Adrenal gland (tissue), 19 donors: ENCODE data around the gene GATA2. TPM values are rescaled to one million over a fixed set of nuclear protein-coding genes. Genes with fewer than 3 reads are reported as not detected.
A peak's percentile ranks its signal among the peaks of the same experiment; 100 is the strongest.

ENCODE experiments used
- DNase-seq, 7 donors: peaks; one replicate each; pipeline ENCODE4 v3.0.0-alpha.2; 2019 to 2020
- H3K27ac ChIP-seq, 5 donors: fragments of 200-600 bp; sonication (generic) in 4 of 5; 1 replicate in 3 of 5; 2 replicates in 2 of 5; pipeline versions ENCODE4 v1.5.1 to v1.8.0; 2016 to 2020; ENCODE audit warnings: mild to moderate bottlenecking in 1 of 5
- H3K27me3 ChIP-seq: fragments of 200-600 bp; 2 replicates; pipeline ENCODE4 v1.8.0; 2021
- H3K36me3 ChIP-seq, 2 donors: fragments of 200-600 bp; replicated peaks in 1 of 2; 1 replicate in 1 of 2; 2 replicates in 1 of 2; pipeline versions ENCODE4 v1.5.1 to v1.8.0; 2018 to 2022
- H3K4me1 ChIP-seq, 2 donors: fragments of 200-600 bp; replicated peaks in 1 of 2; 1 replicate in 1 of 2; 2 replicates in 1 of 2; pipeline versions ENCODE4 v1.5.1 to v1.8.0; 2018 to 2021
- H3K4me3 ChIP-seq, 4 donors: fragments of 200-600 bp; sonication (generic) in 3 of 4; one replicate each; pipeline ENCODE4 v1.5.1; 2016 to 2018
- H3K9me3 ChIP-seq, 3 donors: fragments of 200-600 bp; sonication (generic) in 1 of 3; replicated peaks in 1 of 3; 1 replicate in 2 of 3; 2 replicates in 1 of 3; pipeline versions ENCODE4 v1.5.1 to v1.8.0; 2016 to 2021
- CTCF ChIP-seq, 6 experiments: fragments of 450-650 bp in 4 of 6; fragments of 200-600 bp in 2 of 6; sonication (generic) in 1 of 6; IDR thresholded peaks; 1 replicate in 5 of 6; 2 replicates in 1 of 6; pipeline versions ENCODE4 v1.5.1 to v1.8.0; 2016 to 2021; ENCODE audit warnings: antibody characterized with exemption in 6 of 6, mild to moderate bottlenecking in 2 of 6, moderate library complexity in 1 of 6
- POLR2A ChIP-seq, 2 donors: fragments of 450-650 bp; IDR thresholded peaks; one replicate each; pipeline ENCODE4 v1.6.1; 2017; ENCODE audit warnings: antibody characterized with exemption in 2 of 2, mild to moderate bottlenecking in 2 of 2, moderate library complexity in 1 of 2
- WGBS, 4 donors: extraction: QIAGEN DNeasy Blood & Tissue Kit in 2 of 4; methylation state at CpG; one replicate each; pipeline versions ENCODE4 v1.1.5 to v1.1.7; 2013 to 2017; 5-methylcytosine and 5-hydroxymethylcytosine counted together
- intact Hi-C, 2 donors: fragments of 100-400 bp; cut with DNase I; formaldehyde crosslinking; loops; one replicate each; pipeline versions ENCODE4 v1.14.1 to v1.15.0; 2022 to 2023
- long read RNA-seq, 10 donors: library from polyadenylated mRNA in 3 of 10; unstranded in 2 of 10; stranded (forward) in 1 of 10; transcript quantifications; one replicate each; pipeline ENCODE4 v2.0.0 and lab custom pipeline, GENCODE V29; 2021 to 2026
- polyA plus RNA-seq, 3 donors: library from polyadenylated mRNA; stranded (reverse); fragments of 200-250 nt in 2 of 3; fragments of 350-450 nt in 1 of 3; fragmentation: Illumina TruSeq in 1 of 3; extraction: RNeasy Lipid Tissue Mini Kit (QIAGEN cat#74804) in 1 of 3; gene quantifications; one replicate each; pipeline ENCODE4 v1.2.3, GENCODE V29; 2013 to 2014
- total RNA-seq, 9 donors: library from RNA; depleted of rRNA in 4 of 9; stranded (reverse); fragments of >200 nt in 4 of 9; fragments of 120-200 nt in 1 of 9; fragmentation: NEBNext Ultra II Directional in 1 of 9; extraction: Animal tissue kit (Norgen Biotek cat#: 25700) in 1 of 9; gene quantifications; one replicate each; pipeline versions ENCODE4 v1.1.0 to v1.2.4, GENCODE V29; 2013 to 2023
- donor health status: healthy with polysubstance abuse.
- donor health status: Bipolar disorder and iron deficiency.
- donor health status: DM: yes; HTN: yes; CAD: no.
- donor health status: DM: no; HTN: no; CAD: no.
- donor health status: DM: no; HTN: no; CAD: no.
- donor health status: DM: yes; HTN: yes; CAD: no.

Gene GATA2
- total RNA-seq = 10 to 100 TPM in 3 of 9 donors, 1 to 10 TPM in 6; 4.6 to 28.1 (median 6.4) TPM
- polyA plus RNA-seq = 10 to 100 TPM in 2 of 3 donors, 1 to 10 TPM in 1; 3.4 to 37.5 (median 11.2) TPM
- long read RNA-seq, donor 1, partial matches to known transcripts = 0 of 1 reads
- long read RNA-seq, donor 1, other reads (novel, unspliced or antisense) = 0 of 1 reads
- long read RNA-seq, donor 2 = 0 reads
- long read RNA-seq, donor 3 = 0 reads
- long read RNA-seq, donor 4 = 0 reads
- long read RNA-seq, donor 5, partial matches to known transcripts = 33 of 36 reads
- long read RNA-seq, donor 5, other reads (novel, unspliced or antisense) = 2 of 36 reads
- long read RNA-seq, donor 6, partial matches to known transcripts = 2 of 3 reads
- long read RNA-seq, donor 6, other reads (novel, unspliced or antisense) = 1 of 3 reads
- long read RNA-seq, donor 7 = 0 reads
- long read RNA-seq, donor 8 = 0 reads
- long read RNA-seq, donor 9 = 0 reads
- long read RNA-seq, donor 10 = 0 reads

GRCh38 chr3:128492671-128493569 is at the start of gene GATA2:
Gene GATA2, minus strand, starts transcription at chr3:128493201. Its CDS starts 6,170 bp downstream, at chr3:128487031.
- 9 to 21% (median 14%) methylated on average over 24 to 78 of the region's 78 CpGs for WGBS, 4 donors
- H3K4me1 ChIP-seq = peaks cover 19 to 36% of the 10 kb centered on the region in 2 donors
- intact Hi-C loops = loop anchor here (10.0 kb wide), 1 partner anchor 112 kb away; no protein-coding TSS in a partner anchor
- peak within 1 kb of the TSS in 1 of 5 donors; percentile 41 for H3K27ac ChIP-seq
- H3K36me3 ChIP-seq = no peaks in the 10 kb centered on the region
- peak in 4 of 7 donors; percentile 11 to 64 (median 24) for DNase-seq
- peaks cover 77% of the 10 kb centered on the region for H3K27me3 ChIP-seq
- TF ChIP-seq CTCF (IDR thresholded peaks at IDR 0.05) (no peak), POLR2A (IDR thresholded peaks at IDR 0.05) (peak; percentile 16 to 60)
- H3K9me3 ChIP-seq = no peaks in the 10 kb centered on the region
- H3K4me3 ChIP-seq = peak within 1 kb of the TSS in 1 of 4 donors; percentile 9

- H3K9me3 ChIP-seq = no peaks in the 10 kb centered on the region
- peaks cover 6% of the 10 kb centered on the region for H3K27me3 ChIP-seq
- no peak overlapping the region for H3K4me3 ChIP-seq
- H3K36me3 ChIP-seq = no peaks in the 10 kb centered on the region
- no peaks in the 10 kb centered on the region for H3K4me1 ChIP-seq
- no peak for TF ChIP-seq CTCF (IDR thresholded peaks at IDR 0.05)
- TF ChIP-seq POLR2A (IDR thresholded peaks at IDR 0.05) = no peak
- intact Hi-C loops = no loop called here
- H3K27ac ChIP-seq = no peak overlapping the region
- no peak for DNase-seq
- WGBS, 4 donors = 72 to 79% (median 77%) methylated on average over 2 of the region's 2 CpGs
These were observed 48.2 kb upstream of the GATA2 start for GRCh38 chr3:128541246-128541645.

DNA sequence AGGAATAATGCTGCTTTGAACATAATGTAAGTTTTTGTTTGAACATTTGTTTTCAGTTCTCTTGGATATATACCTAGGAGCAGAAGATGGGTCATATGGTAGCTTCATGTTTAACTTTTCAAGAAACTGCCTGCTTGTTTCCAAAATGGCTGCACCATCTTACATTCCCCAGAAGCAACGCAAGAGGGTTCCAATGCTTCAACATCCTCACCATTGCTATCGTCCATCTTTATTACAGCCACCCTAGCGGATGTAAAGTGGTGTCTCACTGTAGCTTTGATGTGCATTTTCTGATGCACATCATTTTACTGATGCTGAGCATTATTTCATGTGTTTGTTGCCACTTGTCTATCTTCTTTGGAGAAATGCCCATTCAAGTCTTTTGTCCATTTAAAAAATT is 46.4 kb upstream of the GATA2 start:
- 53 to 83% (median 77%) methylated on average over 3 of the region's 3 CpGs for WGBS, 4 donors

More for the DNA sequence above, 46.4 kb upstream of the GATA2 start:
- TF ChIP-seq CTCF (IDR thresholded peaks at IDR 0.05) (no peak), POLR2A (IDR thresholded peaks at IDR 0.05) (no peak)
- Histone ChIP-seq H3K4me1 (no peaks in the 10 kb centered on the region), H3K9me3 (no peaks in the 10 kb centered on the region), H3K27ac (no peak overlapping the region), H3K27me3 (peaks cover 15% of the 10 kb centered on the region), H3K4me3 (no peak overlapping the region), H3K36me3 (no peaks in the 10 kb centered on the region)
- intact Hi-C loops = no loop called here
- no peak for DNase-seq
